Natural killer cell (primary cell): ENCODE measurements around the gene TRIM61. TPM values are rescaled to one million over a fixed set of nuclear protein-coding genes. Genes with fewer than 3 reads are reported as not detected.
A peak's percentile ranks its signal among the peaks of the same experiment; 100 is the strongest.

Experiments
- ATAC-seq, 3 donors: fragments of 150-1000 bp in 2 of 3; fragments of 200-7000 bp in 1 of 3; cut with Tn5 transposase; 1 replicate in 1 of 3; 2 replicates in 2 of 3; pipeline ENCODE4 v1.10.0; 2021; ENCODE audit warnings: mild to moderate bottlenecking in 2 of 3, moderate library complexity in 2 of 3
- DNase-seq, 2 donors: peaks; one replicate each; pipeline versions ENCODE4 v3.0.0 to v3.0.0-alpha.2; 2013 to 2021; ENCODE audit warnings: mixed read lengths in 1 of 2
- H3K27ac ChIP-seq: one replicate; pipeline ENCODE4 v1.5.1; 2013; ENCODE audit warnings: mild to moderate bottlenecking, low read length
- H3K27me3 ChIP-seq: one replicate; pipeline ENCODE4 v1.6.1; 2013; ENCODE audit warnings: low read length; ENCODE audit not compliant: control insufficient read depth, insufficient read depth
- H3K36me3 ChIP-seq: one replicate; pipeline ENCODE4 v1.6.1; 2013; ENCODE audit warnings: low read length; ENCODE audit not compliant: control insufficient read depth, insufficient read depth
- H3K4me1 ChIP-seq: one replicate; pipeline ENCODE4 v1.6.1; 2013; ENCODE audit warnings: low read length; ENCODE audit not compliant: control insufficient read depth, insufficient read depth
- H3K4me3 ChIP-seq: one replicate; pipeline ENCODE4 v1.5.1; 2013; ENCODE audit warnings: low read length
- H3K9me3 ChIP-seq: one replicate; pipeline ENCODE4 v1.6.1; 2013; ENCODE audit warnings: low read length; ENCODE audit not compliant: control insufficient read depth, insufficient read depth
- H3K27ac Mint-ChIP-seq, 2 donors: one replicate each; pipeline ENCODE4 v1.8.0; 2022; ENCODE audit warnings: mild to moderate bottlenecking in 2 of 2, mixed read lengths in 2 of 2, moderate library complexity in 1 of 2
- H3K27me3 Mint-ChIP-seq, 2 donors: one replicate each; pipeline ENCODE4 v1.8.0; 2022; ENCODE audit warnings: low read depth in 2 of 2, mixed read lengths in 2 of 2
- H3K36me3 Mint-ChIP-seq: one replicate; pipeline ENCODE4 v1.8.0; 2022; ENCODE audit warnings: mixed read lengths
- H3K4me1 Mint-ChIP-seq, 2 donors: one replicate each; pipeline ENCODE4 v1.8.0; 2022; ENCODE audit warnings: mixed read lengths in 2 of 2
- H3K4me3 Mint-ChIP-seq: one replicate; pipeline ENCODE4 v1.8.0; 2022; ENCODE audit warnings: mild to moderate bottlenecking, moderate library complexity, mixed read lengths
- H3K9me3 Mint-ChIP-seq, 2 donors: one replicate each; pipeline ENCODE4 v1.8.0; 2022; ENCODE audit warnings: mixed read lengths in 2 of 2
- WGBS: methylation state at CpG from one replicate; pipeline ENCODE4 v1.1.7; 2013; ENCODE audit warnings: missing lambda C conversion rate; ENCODE audit not compliant: insufficient coverage; 5-methylcytosine and 5-hydroxymethylcytosine counted together
- intact Hi-C: fragments of 100-400 bp; cut with micrococcal nuclease; formaldehyde crosslinking; loops from one replicate; pipeline ENCODE4 v1.14.2; 2022
- total RNA-seq, 4 donors: library from RNA; stranded (reverse); fragments of 120-200 nt in 1 of 4; gene quantifications; one replicate each; pipeline versions ENCODE4 v1.2.3 to v1.2.4, GENCODE V29; 2013 to 2022
- TF ChIP-seq, protein P1 (sequence below): fragments of 200-600 bp; IDR thresholded peaks from one replicate; pipeline ENCODE4 v1.8.0; 2022; ENCODE audit warnings: antibody characterized with exemption

The TRIM61 gene
- total RNA-seq, 3 donors from 2014 or later (not counting 1 experiment from before 2014, with no cell fraction given): 1.1 to 2.0 (median 1.2) TPM

DNA sequence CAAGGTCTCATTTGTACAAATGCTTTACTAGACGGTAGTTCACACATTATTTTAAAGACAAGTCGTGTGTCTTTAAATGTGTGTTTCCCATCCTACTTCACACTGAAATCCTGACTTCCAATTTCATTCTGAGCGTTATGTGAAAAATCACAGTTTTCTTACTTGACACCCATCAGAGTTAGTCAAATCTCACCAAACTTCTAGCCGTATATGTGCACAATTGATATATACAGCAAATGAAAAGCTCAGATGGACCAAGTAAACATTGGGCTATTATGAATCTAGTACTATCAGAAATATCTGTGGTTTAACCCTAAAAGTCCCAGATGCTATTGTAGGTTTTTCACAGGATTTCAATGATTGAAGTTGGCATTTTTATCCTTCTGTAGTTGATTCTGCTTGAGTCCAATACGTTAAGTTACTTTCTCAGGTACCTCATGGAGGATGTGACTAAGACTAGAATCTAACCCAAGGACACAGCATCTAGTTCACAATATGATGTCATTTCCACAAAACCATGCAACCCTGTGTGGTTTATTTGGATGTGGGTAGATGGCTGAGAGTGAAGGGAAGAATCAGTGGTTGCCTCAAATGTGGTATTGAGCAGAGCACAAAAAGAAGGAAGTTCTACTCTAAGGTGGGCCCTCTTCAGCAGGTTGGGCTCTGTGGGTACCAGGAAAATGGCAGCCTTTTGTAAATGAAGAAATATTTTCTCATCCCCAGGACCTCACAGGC lies 32.2 kb upstream of the TRIM61 start:
- Mint-ChIP-seq H3K36me3 (no peaks in the 10 kb centered on the region), H3K27ac (no peak overlapping the region), H3K4me3 (no peak overlapping the region), H3K9me3 (no peaks in the 10 kb centered on the region), H3K27me3 (peaks cover 11 to 25% of the 10 kb centered on the region in 2 donors), H3K4me1 (no peaks in the 10 kb centered on the region)
- no peak overlapping the region for H3K27ac ChIP-seq
- H3K4me3 ChIP-seq: no peak overlapping the region
- TF ChIP-seq, protein P1, sequence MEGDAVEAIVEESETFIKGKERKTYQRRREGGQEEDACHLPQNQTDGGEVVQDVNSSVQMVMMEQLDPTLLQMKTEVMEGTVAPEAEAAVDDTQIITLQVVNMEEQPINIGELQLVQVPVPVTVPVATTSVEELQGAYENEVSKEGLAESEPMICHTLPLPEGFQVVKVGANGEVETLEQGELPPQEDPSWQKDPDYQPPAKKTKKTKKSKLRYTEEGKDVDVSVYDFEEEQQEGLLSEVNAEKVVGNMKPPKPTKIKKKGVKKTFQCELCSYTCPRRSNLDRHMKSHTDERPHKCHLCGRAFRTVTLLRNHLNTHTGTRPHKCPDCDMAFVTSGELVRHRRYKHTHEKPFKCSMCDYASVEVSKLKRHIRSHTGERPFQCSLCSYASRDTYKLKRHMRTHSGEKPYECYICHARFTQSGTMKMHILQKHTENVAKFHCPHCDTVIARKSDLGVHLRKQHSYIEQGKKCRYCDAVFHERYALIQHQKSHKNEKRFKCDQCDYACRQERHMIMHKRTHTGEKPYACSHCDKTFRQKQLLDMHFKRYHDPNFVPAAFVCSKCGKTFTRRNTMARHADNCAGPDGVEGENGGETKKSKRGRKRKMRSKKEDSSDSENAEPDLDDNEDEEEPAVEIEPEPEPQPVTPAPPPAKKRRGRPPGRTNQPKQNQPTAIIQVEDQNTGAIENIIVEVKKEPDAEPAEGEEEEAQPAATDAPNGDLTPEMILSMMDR: no peak
- H3K9me3 ChIP-seq: no peaks in the 10 kb centered on the region
- intact Hi-C loops: no loop called here
- no peaks in the 10 kb centered on the region for H3K27me3 ChIP-seq
- ATAC-seq (no peak), DNase-seq (peak in 1 of 2 donors; percentile 11)
- 85% methylated on average over 5 of the region's 5 CpGs for WGBS
- no peaks in the 10 kb centered on the region for H3K36me3 ChIP-seq
- H3K4me1 ChIP-seq: no peaks in the 10 kb centered on the region

DNA sequence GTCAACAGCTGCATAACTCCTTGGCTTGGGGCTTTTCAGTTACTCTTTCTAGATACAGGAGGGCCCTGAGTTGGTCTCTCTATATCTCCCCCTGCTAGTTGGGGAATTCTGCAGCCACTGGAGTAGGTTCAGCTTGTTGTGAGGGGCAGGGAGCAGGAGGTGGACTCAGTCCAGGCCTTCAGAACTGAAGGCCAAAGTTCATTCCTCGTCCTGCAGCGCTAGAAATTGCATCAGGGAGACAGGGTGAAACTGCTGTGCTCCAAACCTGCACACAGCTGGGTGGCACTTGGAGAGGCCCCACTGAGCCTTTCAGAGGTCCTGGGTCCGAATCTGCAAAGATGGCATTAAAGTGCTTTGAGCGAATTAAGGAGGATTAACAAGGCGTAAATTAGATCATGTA lies 29.4 kb upstream of the TRIM61 start:
- H3K27ac ChIP-seq: no peak overlapping the region
- H3K27me3 ChIP-seq: no peaks in the 10 kb centered on the region
- intact Hi-C loops: no loop called here
- H3K27me3 Mint-ChIP-seq: peaks cover 7 to 16% of the 10 kb centered on the region in 2 donors
- no peaks in the 10 kb centered on the region for H3K4me1 Mint-ChIP-seq
- no peaks in the 10 kb centered on the region for H3K4me1 ChIP-seq
- TF ChIP-seq, protein P1: no peak
- no peaks in the 10 kb centered on the region for H3K9me3 Mint-ChIP-seq
- no peak for ATAC-seq
- no peak overlapping the region for H3K4me3 ChIP-seq
- no peaks in the 10 kb centered on the region for H3K36me3 ChIP-seq
- no peak overlapping the region for H3K4me3 Mint-ChIP-seq
- 88% methylated on average over 5 of the region's 5 CpGs for WGBS
- no peak overlapping the region for H3K27ac Mint-ChIP-seq
- no peaks in the 10 kb centered on the region for H3K36me3 Mint-ChIP-seq
- H3K9me3 ChIP-seq: no peaks in the 10 kb centered on the region
- DNase-seq: no peak

DNA sequence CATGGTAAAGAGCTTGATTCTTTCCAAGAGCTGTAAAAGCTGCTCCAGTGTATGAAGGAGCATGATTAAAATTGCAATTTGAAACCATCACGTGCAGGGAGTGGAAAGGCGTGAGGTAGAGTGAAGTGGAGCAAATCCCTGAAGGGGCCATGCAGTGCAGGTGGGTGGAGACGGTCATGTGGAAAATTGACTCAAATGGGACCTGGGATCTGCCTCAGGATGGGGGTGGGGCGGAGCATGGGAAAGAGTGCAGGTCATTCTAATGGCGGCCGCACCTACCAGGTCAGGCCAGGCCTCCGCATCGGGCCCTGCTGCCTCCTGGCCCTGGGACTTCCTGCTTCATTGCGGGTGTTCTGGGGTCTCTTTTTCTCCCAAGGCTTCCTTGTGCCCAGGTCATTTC lies 29.0 kb upstream of the TRIM61 start:
- Mint-ChIP-seq H3K36me3 (no peaks in the 10 kb centered on the region), H3K27me3 (peaks cover 7 to 16% of the 10 kb centered on the region in 2 donors), H3K4me3 (no peak overlapping the region), H3K9me3 (no peaks in the 10 kb centered on the region), H3K4me1 (no peaks in the 10 kb centered on the region), H3K27ac (no peak overlapping the region)
- no peaks in the 10 kb centered on the region for H3K36me3 ChIP-seq
- intact Hi-C loops: no loop called here
- DNase-seq (no peak), ATAC-seq (no peak)
- WGBS: 90% methylated on average over 9 of the region's 9 CpGs
- H3K9me3 ChIP-seq: no peaks in the 10 kb centered on the region
- H3K27me3 ChIP-seq: no peaks in the 10 kb centered on the region
- no peak overlapping the region for H3K4me3 ChIP-seq
- TF ChIP-seq, protein P1: no peak
- no peaks in the 10 kb centered on the region for H3K4me1 ChIP-seq
- H3K27ac ChIP-seq: no peak overlapping the region
